Activated B cell treated with CpG ODN at 0.5 μM for 24 hours (primary cell): ENCODE measurements around the gene VAV2. TPM values are rescaled to one million over a fixed set of nuclear protein-coding genes. Genes with fewer than 3 reads are reported as not detected.

Experiments used
- ATAC-seq: fragments of 200-7000 bp; cut with Tn5 transposase; one replicate; pipeline ENCODE4 v1.10.0; 2021; ENCODE audit warnings: low read depth, mild to moderate bottlenecking, moderate library complexity
- CTCF ChIA-PET: fragments of 350-600 bp; sonication (Branson Sonifier 250); formaldehyde crosslinking; loops from one replicate; lab custom pipeline; 2021; ENCODE audit warnings: antibody characterized with exemption; lab: Charles Lee
- POLR2A ChIA-PET: fragments of 350-600 bp; sonication (Branson Sonifier 250); formaldehyde crosslinking; loops from one replicate; lab custom pipeline; 2021; ENCODE audit warnings: antibody characterized with exemption; lab: Charles Lee
- DNase-seq: peaks from one replicate; pipeline ENCODE4 v3.0.0; 2022
- H3K27ac Mint-ChIP-seq: one replicate; pipeline ENCODE4 v1.8.0; 2020; ENCODE audit warnings: mixed read lengths
- H3K27me3 Mint-ChIP-seq: one replicate; pipeline ENCODE4 v1.8.0; 2021; ENCODE audit warnings: mixed read lengths
- H3K36me3 Mint-ChIP-seq: one replicate; pipeline ENCODE4 v1.8.0; 2021; ENCODE audit warnings: low read depth, mixed read lengths
- H3K4me1 Mint-ChIP-seq: one replicate; pipeline ENCODE4 v1.8.0; 2021; ENCODE audit warnings: mixed read lengths
- H3K4me3 Mint-ChIP-seq: one replicate; pipeline ENCODE4 v1.8.0; 2020; ENCODE audit warnings: mild to moderate bottlenecking, mixed read lengths
- H3K9me3 Mint-ChIP-seq: one replicate; pipeline ENCODE4 v1.8.0; 2020; ENCODE audit warnings: mixed read lengths
- intact Hi-C: fragments of 100-400 bp; cut with micrococcal nuclease; formaldehyde crosslinking; loops from one replicate; pipeline ENCODE4 v1.15.1; 2024
- total RNA-seq: library from RNA; stranded (reverse); gene quantifications from 2 replicates; pipeline ENCODE4 v1.2.3, GENCODE V29; 2022
- TF ChIP-seq, protein P1 (sequence below): fragments of 200-600 bp; IDR thresholded peaks from one replicate; pipeline ENCODE4 v1.8.0; 2022; ENCODE audit warnings: antibody characterized with exemption, mild to moderate bottlenecking

VAV2 gene
- total RNA-seq, 1 donor from 2014 or later, result 99.6 TPM

- intact Hi-C loops, result no loop called here
- H3K27me3 Mint-ChIP-seq, result peaks cover 43% of the 10 kb centered on the region
- H3K27ac Mint-ChIP-seq, result no peak overlapping the region
- ChIA-PET CTCF (no interaction called here), POLR2A (no interaction called here)
- DNase-seq, result no peak
- no peak overlapping the region for H3K4me3 Mint-ChIP-seq
- no peak for ATAC-seq
- peaks cover 3% of the 10 kb centered on the region for H3K9me3 Mint-ChIP-seq
- peaks cover under 1% of the 10 kb centered on the region for H3K4me1 Mint-ChIP-seq
- no peaks in the 10 kb centered on the region for H3K36me3 Mint-ChIP-seq
- TF ChIP-seq, protein P1, sequence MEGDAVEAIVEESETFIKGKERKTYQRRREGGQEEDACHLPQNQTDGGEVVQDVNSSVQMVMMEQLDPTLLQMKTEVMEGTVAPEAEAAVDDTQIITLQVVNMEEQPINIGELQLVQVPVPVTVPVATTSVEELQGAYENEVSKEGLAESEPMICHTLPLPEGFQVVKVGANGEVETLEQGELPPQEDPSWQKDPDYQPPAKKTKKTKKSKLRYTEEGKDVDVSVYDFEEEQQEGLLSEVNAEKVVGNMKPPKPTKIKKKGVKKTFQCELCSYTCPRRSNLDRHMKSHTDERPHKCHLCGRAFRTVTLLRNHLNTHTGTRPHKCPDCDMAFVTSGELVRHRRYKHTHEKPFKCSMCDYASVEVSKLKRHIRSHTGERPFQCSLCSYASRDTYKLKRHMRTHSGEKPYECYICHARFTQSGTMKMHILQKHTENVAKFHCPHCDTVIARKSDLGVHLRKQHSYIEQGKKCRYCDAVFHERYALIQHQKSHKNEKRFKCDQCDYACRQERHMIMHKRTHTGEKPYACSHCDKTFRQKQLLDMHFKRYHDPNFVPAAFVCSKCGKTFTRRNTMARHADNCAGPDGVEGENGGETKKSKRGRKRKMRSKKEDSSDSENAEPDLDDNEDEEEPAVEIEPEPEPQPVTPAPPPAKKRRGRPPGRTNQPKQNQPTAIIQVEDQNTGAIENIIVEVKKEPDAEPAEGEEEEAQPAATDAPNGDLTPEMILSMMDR, result no peak
Observed at GRCh38 chr9:133718563-133719315, 273.4 kb downstream of the VAV2 start.

DNA sequence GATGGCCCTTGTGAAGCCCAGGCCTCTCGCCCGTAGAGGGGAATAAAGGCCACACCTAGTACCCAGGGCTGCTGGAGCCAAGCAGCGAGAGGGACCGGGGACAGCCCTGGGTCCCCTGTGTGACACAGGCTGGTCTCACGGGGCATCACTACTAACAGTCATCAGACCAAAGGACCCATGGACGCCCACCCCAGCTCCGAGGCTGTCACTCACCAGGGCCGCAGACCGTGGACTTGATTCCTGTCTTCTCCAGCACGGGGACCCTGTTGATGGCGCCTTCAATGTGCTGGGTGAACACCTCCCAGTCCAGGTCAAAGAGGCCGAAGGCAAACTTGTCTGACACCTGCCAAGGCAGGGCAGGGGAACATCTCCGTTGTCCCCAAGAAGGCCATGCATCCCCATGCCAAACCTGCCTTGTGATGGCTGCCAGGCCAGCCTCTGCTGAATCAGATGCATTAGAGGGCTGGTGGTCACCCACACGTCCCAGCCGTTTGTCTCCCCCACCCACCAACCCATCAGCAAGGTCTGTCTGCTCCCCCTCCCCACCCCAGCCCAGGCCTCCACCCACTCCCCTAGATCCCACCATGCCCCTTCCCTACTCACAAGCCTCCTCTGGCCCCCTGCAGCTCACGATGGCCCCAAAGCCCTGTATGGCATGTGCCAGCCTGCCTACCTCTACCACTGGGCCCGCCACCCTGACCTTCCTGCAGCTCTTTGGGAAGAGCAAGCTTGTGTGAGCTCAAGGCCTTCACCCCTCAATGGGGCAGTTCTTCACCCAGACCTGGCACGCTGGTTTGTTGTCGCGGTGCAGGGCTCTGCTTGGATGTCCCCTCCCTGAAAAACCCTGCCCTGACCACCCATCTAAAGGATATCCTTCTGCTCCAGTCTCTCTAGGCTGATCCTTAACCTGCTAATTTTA lies 274.8 kb downstream of the VAV2 start:
- Mint-ChIP-seq H3K9me3 (peaks cover 3% of the 10 kb centered on the region), H3K27me3 (peaks cover 42% of the 10 kb centered on the region), H3K4me1 (peaks cover 7% of the 10 kb centered on the region), H3K4me3 (no peak overlapping the region), H3K27ac (no peak overlapping the region), H3K36me3 (no peaks in the 10 kb centered on the region)
- intact Hi-C loops, result no loop called here
- ATAC-seq, result no peak
- DNase-seq, result no peak
- POLR2A ChIA-PET, result no interaction called here
- TF ChIP-seq, protein P1, result no peak
- CTCF ChIA-PET, result no interaction called here

GRCh38 chr9:133716564-133717112 lies 275.5 kb downstream of the VAV2 start:
- Mint-ChIP-seq H3K27ac (no peak overlapping the region), H3K4me3 (no peak overlapping the region), H3K27me3 (peaks cover 43% of the 10 kb centered on the region), H3K36me3 (no peaks in the 10 kb centered on the region), H3K4me1 (peaks cover 7% of the 10 kb centered on the region), H3K9me3 (peaks cover 3% of the 10 kb centered on the region)
- CTCF ChIA-PET, result no interaction called here
- no peak for ATAC-seq
- intact Hi-C loops, result no loop called here
- no peak for DNase-seq
- TF ChIP-seq, protein P1, result no peak
- POLR2A ChIA-PET, result no interaction called here

DNA sequence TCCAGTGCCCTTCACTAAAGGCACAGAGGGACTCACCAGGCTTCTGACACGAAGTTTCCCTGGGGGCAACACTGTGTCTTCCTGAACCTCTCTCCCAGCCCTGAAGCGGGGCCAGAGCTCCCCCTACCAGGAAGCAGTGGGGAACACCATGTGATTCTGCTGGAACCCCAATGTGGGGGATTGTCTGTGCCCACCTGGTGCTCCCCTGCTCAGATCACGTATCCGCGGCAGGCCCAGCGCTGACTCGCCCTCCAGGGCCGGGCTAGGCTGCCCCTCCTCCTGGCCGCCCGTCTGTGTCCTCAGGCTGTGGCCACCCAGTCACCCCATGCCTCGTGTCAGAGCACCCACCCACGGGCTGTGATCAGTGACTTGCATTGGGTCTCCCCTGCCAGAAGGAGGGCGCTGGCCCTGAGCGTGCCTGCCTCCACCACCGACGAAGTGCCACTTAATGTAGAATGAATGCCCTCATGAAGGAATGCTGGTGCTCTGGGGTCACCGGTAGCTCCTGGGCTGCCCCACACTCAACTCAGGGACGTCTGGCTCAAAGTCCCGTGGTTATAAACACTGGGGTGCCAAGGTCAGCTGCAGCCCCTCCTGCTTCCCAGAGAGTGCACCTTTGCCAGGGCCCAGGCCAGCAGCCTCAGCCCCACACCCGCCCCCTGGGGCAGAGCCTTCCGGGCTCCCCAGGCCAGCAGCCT lies 276.1 kb downstream of the VAV2 start:
- ATAC-seq (no peak), DNase-seq (no peak)
- POLR2A ChIA-PET, result no interaction called here
- TF ChIP-seq, protein P1, result no peak
- Mint-ChIP-seq H3K36me3 (no peaks in the 10 kb centered on the region), H3K27ac (no peak overlapping the region), H3K4me3 (no peak overlapping the region), H3K9me3 (peaks cover 3% of the 10 kb centered on the region), H3K27me3 (peaks cover 37% of the 10 kb centered on the region), H3K4me1 (peaks cover 7% of the 10 kb centered on the region)
- CTCF ChIA-PET, result no interaction called here
- intact Hi-C loops, result no loop called here
